Medulla oblongata (tissue), 1 donor: ENCODE data around the gene GRIK1.
"Not testable (repeated sequence)": the region's sequence is repeated elsewhere in the genome, so short reads cannot be mapped to it uniquely, and the experiment has no call there.

Experiments
- DNase-seq: peaks from one replicate; pipeline ENCODE4 v3.0.0-alpha.2; 2015; ENCODE audit errors: extremely low spot score

Gene GRIK1

GRCh38 chr21:29939924-29940275, at the start of gene GRIK1:
Gene GRIK1 (minus strand): TSS chr21:29939996.
- DNase-seq: peak; percentile 7

GRCh38 chr21:29987762-29988161, 48.0 kb upstream of the GRIK1 start:
- no peak for DNase-seq

- no peak for DNase-seq
Observed at GRCh38 chr21:29985866-29986265, 46.1 kb upstream of the GRIK1 start.

- no peak for DNase-seq
Observed at GRCh38 chr21:29979043-29979442, 39.2 kb upstream of the GRIK1 start.

- no peak for DNase-seq
Observed at GRCh38 chr21:29975776-29976175, 36.0 kb upstream of the GRIK1 start.

- no peak for DNase-seq
Observed at GRCh38 chr21:29973258-29973657, 33.5 kb upstream of the GRIK1 start.

GRCh38 chr21:29961291-29962027, 21.7 kb upstream of the GRIK1 start:
- DNase-seq: no peak

- no peak for DNase-seq
Observed at GRCh38 chr21:29958551-29958950, 18.8 kb upstream of the GRIK1 start.

GRCh38 chr21:29958035-29958434, 18.2 kb upstream of the GRIK1 start:
- DNase-seq: not testable (repeated sequence)

GRCh38 chr21:29953690-29954089, 13.9 kb upstream of the GRIK1 start:
- DNase-seq: no peak

- DNase-seq: no peak
Observed at GRCh38 chr21:29953072-29953471, 13.3 kb upstream of the GRIK1 start.

GRCh38 chr21:29951911-29952310, 12.1 kb upstream of the GRIK1 start:
- DNase-seq: no peak

GRCh38 chr21:29949991-29950390, 10.2 kb upstream of the GRIK1 start:
- DNase-seq: no peak

- DNase-seq: no peak
Observed at GRCh38 chr21:29947119-29947518, 7.3 kb upstream of the GRIK1 start.

GRCh38 chr21:29943885-29944284, 4.1 kb upstream of the GRIK1 start:
- DNase-seq: no peak

GRCh38 chr21:29942034-29942433, 2.2 kb upstream of the GRIK1 start:
- DNase-seq: no peak

GRCh38 chr21:29940991-29941390, 1.2 kb upstream of the GRIK1 start:
- no peak for DNase-seq

GRCh38 chr21:29940361-29940760, 565 bp upstream of the GRIK1 start:
- DNase-seq: no peak

GRCh38 chr21:29939104-29939923, 482 bp downstream of the GRIK1 start:
- no peak for DNase-seq

GRCh38 chr21:29938776-29939103, 1.1 kb downstream of the GRIK1 start:
- DNase-seq: no peak

GRCh38 chr21:29933088-29933487, 6.7 kb downstream of the GRIK1 start:
- DNase-seq: no peak

GRCh38 chr21:29928537-29928936, 11.3 kb downstream of the GRIK1 start:
- no peak for DNase-seq

GRCh38 chr21:29920938-29921337, 18.9 kb downstream of the GRIK1 start:
- DNase-seq: no peak
